Erythroblast (primary cell): ENCODE data around the gene KIFC1.

Source experiments
- GATA1 ChIP-seq: IDR thresholded peaks from 2 replicates; pipeline ENCODE4 v1.6.1; 2011; ENCODE audit warnings: low read depth, mild to moderate bottlenecking, control low read depth, low read length, moderate library complexity
- POLR2A ChIP-seq: IDR thresholded peaks from 2 replicates; pipeline ENCODE4 v1.6.1; 2011; ENCODE audit warnings: mild to moderate bottlenecking, low read length

GRCh38 chr6:33347816-33348215 is 43.8 kb upstream of the KIFC1 start:
- TF ChIP-seq POLR2A (no peak), GATA1 (no peak)
